Measurements from ENCODE around the gene CYP26A1. TPM values are rescaled to one million over a fixed set of nuclear protein-coding genes. Genes with fewer than 3 reads are reported as not detected.
A peak's percentile ranks its signal among the peaks of the same experiment; 100 is the strongest.

The CYP26A1 gene
- total RNA-seq, 1 donor from 2014 or later: 0.13 TPM

DNA sequence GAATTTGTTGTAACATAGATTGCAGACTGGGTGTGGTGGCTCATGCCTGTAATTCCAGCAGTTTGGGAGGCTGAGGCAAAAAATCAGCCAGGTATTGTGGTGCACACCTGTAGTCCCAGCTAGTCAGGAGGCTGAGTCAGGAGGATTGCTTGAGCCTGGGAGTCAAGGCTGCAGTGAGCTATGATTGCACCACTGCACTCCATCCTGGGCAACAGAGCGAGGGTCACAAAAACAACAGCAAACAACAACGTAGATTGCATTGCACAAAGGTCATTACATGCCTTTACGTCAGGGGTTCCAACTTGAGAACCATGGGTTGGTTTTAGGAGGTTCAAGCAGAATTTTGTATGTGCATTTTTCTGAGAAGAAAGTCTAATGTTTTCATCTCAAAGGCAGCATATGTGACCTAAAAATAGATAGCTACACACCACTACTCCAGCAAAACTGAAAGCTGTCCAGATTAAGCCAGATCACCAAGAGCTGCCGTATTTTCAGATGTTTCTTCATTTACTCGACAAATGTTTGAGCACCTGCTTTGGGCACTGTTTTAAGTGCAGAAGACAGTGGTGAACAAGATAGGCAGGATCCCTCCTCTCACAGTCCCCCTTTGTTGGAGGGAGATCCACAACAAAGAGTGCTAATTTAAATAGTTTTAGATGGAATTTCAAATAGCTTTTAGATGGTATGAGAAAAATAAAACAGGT, 41.4 kb upstream of the CYP26A1 start:
- DNase-seq (no peak), ATAC-seq (ENCODE audit: low read depth) (no peak)
- ChIA-PET CTCF (no interaction called here), POLR2A (no interaction called here)
- Mint-ChIP-seq H3K4me1 (no peaks in the 10 kb centered on the region), H3K27ac (no peak overlapping the region), H3K4me3 (no peak overlapping the region), H3K27me3 (no peaks in the 10 kb centered on the region), H3K36me3 (ENCODE audit: low read depth) (peaks cover 20% of the 10 kb centered on the region), H3K9me3 (no peaks in the 10 kb centered on the region)
- TF ChIP-seq, protein P1, sequence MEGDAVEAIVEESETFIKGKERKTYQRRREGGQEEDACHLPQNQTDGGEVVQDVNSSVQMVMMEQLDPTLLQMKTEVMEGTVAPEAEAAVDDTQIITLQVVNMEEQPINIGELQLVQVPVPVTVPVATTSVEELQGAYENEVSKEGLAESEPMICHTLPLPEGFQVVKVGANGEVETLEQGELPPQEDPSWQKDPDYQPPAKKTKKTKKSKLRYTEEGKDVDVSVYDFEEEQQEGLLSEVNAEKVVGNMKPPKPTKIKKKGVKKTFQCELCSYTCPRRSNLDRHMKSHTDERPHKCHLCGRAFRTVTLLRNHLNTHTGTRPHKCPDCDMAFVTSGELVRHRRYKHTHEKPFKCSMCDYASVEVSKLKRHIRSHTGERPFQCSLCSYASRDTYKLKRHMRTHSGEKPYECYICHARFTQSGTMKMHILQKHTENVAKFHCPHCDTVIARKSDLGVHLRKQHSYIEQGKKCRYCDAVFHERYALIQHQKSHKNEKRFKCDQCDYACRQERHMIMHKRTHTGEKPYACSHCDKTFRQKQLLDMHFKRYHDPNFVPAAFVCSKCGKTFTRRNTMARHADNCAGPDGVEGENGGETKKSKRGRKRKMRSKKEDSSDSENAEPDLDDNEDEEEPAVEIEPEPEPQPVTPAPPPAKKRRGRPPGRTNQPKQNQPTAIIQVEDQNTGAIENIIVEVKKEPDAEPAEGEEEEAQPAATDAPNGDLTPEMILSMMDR (IDR thresholded peaks at IDR 0.05): no peak
- intact Hi-C loops (cut with micrococcal nuclease): no loop called here

DNA sequence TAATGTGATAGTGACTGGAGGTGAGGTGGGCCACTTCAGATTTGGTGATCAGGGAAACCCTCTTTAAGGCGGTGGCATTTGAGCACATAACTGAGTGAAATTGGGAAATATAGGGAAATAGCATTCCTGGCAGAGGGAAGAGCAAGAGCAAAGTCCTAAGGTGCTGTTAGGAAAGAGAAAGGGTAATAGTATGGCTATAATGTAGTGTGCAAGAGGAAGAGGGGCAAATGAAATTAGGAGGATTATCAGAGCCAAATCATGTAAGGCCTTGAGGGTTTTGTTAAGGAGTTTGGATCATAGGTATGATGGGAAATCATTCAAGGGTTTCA, 40.9 kb upstream of the CYP26A1 start:
- H3K27ac Mint-ChIP-seq: no peak overlapping the region
- DNase-seq: no peak
- POLR2A ChIA-PET: no interaction called here
- H3K27me3 Mint-ChIP-seq: no peaks in the 10 kb centered on the region
- no peaks in the 10 kb centered on the region for H3K9me3 Mint-ChIP-seq
- intact Hi-C loops (cut with micrococcal nuclease): no loop called here
- TF ChIP-seq, protein P1 (IDR thresholded peaks at IDR 0.05): no peak
- CTCF ChIA-PET: no interaction called here
- no peak for ATAC-seq (ENCODE audit: low read depth)
- H3K4me1 Mint-ChIP-seq: no peaks in the 10 kb centered on the region
- peaks cover 15% of the 10 kb centered on the region for H3K36me3 Mint-ChIP-seq (ENCODE audit: low read depth)
- no peak overlapping the region for H3K4me3 Mint-ChIP-seq

DNA sequence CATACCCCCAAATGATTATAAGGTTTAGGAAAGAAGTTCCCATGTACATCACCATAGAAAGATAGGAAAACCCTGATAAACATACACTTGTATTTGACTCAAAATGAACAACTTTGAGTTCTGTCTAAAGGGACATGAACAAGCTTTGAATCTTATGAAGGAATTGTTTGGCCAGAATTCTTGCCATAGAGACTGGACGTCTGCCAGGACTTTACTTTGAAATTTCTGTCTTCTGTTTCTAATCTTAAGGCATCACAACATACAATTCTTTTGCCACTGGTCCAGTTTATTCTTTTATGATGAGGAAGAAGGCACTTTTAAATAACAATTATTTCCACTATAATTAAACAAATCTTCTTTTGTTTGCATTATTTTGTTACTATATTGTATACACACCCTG, 39.3 kb upstream of the CYP26A1 start:
- Mint-ChIP-seq H3K9me3 (no peaks in the 10 kb centered on the region), H3K4me1 (peaks cover 3% of the 10 kb centered on the region), H3K27ac (no peak overlapping the region), H3K27me3 (no peaks in the 10 kb centered on the region), H3K36me3 (ENCODE audit: low read depth) (peaks cover 8% of the 10 kb centered on the region), H3K4me3 (no peak overlapping the region)
- no peak for DNase-seq
- ChIA-PET CTCF (interaction anchor here (2.0 kb wide), 1 partner anchor 28 kb away, joined by 4 read pairs; no protein-coding TSS in a partner anchor), POLR2A (no interaction called here)
- intact Hi-C loops (cut with micrococcal nuclease): no loop called here
- TF ChIP-seq, protein P1 (IDR thresholded peaks at IDR 0.05): no peak
- no peak for ATAC-seq (ENCODE audit: low read depth)

DNA sequence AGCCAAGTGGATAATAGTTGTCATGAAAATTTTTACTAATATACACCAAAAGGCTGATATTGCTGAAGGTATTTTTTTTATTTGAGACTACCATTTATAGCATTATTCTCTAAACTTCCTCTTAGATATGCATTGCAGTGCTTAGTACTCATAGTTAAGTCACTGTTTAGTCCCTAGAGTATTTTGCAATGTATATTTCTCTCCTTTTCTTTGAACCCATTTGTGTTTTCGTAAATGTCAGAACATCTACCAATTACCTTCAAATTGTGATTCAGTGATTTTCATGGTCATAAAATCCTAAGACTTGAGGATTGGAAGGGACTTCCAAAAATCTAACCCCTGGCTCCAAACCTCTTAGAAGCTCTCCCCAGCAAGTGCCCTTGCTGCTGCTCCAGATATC, 34.6 kb upstream of the CYP26A1 start:
- Mint-ChIP-seq H3K4me1 (peaks cover 9% of the 10 kb centered on the region), H3K36me3 (ENCODE audit: low read depth) (peaks cover 3% of the 10 kb centered on the region), H3K27me3 (no peaks in the 10 kb centered on the region), H3K9me3 (no peaks in the 10 kb centered on the region), H3K27ac (no peak overlapping the region), H3K4me3 (no peak overlapping the region)
- CTCF ChIA-PET: no interaction called here
- intact Hi-C loops (cut with micrococcal nuclease): no loop called here
- DNase-seq: no peak
- no peak for ATAC-seq (ENCODE audit: low read depth)
- TF ChIP-seq, protein P1 (IDR thresholded peaks at IDR 0.05): no peak
- POLR2A ChIA-PET: no interaction called here

DNA sequence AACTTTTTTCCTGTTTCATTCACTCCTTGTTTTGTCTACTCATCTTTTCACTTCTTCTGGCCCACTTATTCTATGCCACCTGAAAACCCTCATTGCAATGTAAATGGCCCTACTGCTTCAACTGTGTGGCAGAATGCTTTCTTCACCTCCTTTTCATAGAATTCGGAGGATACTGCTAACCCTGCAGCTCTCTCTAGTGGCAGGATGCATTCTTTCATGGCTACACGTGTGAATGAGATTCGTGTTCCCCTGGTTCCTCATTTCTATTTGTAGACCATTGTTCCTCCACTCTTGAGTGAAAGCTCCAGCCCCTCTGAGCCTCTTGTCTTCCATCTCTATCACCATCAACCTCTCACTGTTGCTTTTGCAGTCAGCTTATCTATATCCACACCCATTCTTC, 34.0 kb upstream of the CYP26A1 start:
- TF ChIP-seq, protein P1 (IDR thresholded peaks at IDR 0.05): no peak
- CTCF ChIA-PET: no interaction called here
- intact Hi-C loops (cut with micrococcal nuclease): no loop called here
- ATAC-seq (ENCODE audit: low read depth) (peak; percentile 37), DNase-seq (no peak)
- POLR2A ChIA-PET: no interaction called here
- Mint-ChIP-seq H3K4me1 (peaks cover 9% of the 10 kb centered on the region), H3K27ac (no peak overlapping the region), H3K9me3 (no peaks in the 10 kb centered on the region), H3K36me3 (ENCODE audit: low read depth) (peaks cover 5% of the 10 kb centered on the region), H3K4me3 (no peak overlapping the region), H3K27me3 (no peaks in the 10 kb centered on the region)

All from activated B cell treated with CpG ODN at 0.5 μM for 24 hours (primary cell).